HCT116 (cell line): ENCODE measurements around the gene ROBO1.

Experiments
- EZH2phosphoT487 ChIP-seq: fragments of 200-600 bp; IDR thresholded peaks from 2 replicates; pipeline ENCODE4 v1.6.1; 2018; ENCODE audit warnings: antibody characterized with exemption, borderline replicate concordance
- POLR2A ChIP-seq: IDR thresholded peaks from 2 replicates; pipeline ENCODE4 v1.7.0; 2011; ENCODE audit warnings: borderline replicate concordance; ENCODE audit not compliant: insufficient read depth, insufficient read length; ENCODE audit errors: extremely low read depth
- YY1 ChIP-seq: IDR thresholded peaks from 2 replicates; pipeline ENCODE4 v1.6.1; 2011; ENCODE audit warnings: low read length, low read depth, moderate library complexity, mild to moderate bottlenecking; ENCODE audit not compliant: insufficient replicate concordance; ENCODE audit errors: extremely low read depth
- ZNF274 ChIP-seq: fragments of 200-500 bp; sonication (Bioruptor generic); IDR thresholded peaks from 2 replicates; pipeline ENCODE4 v1.6.1; 2014; ENCODE audit warnings: mild to moderate bottlenecking, low read depth, low read length, inconsistent platforms

GRCh38 chr3:79005084-79005483 lies 762.7 kb downstream of the ROBO1 start:
- TF ChIP-seq POLR2A: no peak
- TF ChIP-seq EZH2phosphoT487: no peak
- no peak for TF ChIP-seq ZNF274
- no peak for TF ChIP-seq YY1
